IPS-18a (cell line): Measurements from ENCODE around the gene TMUB2.

ENCODE experiments used
- H3K27ac ChIP-seq: one replicate; pipeline ENCODE4 v1.5.1; 2013; ENCODE audit warnings: low read length
- H3K27me3 ChIP-seq: one replicate; pipeline ENCODE4 v1.6.1; 2013; ENCODE audit warnings: mild to moderate bottlenecking, low read length; ENCODE audit not compliant: control insufficient read depth, insufficient read depth
- H3K36me3 ChIP-seq: one replicate; pipeline ENCODE4 v1.6.1; 2013; ENCODE audit warnings: low read depth, low read length; ENCODE audit not compliant: control insufficient read depth
- H3K4me1 ChIP-seq: one replicate; pipeline ENCODE4 v1.6.1; 2013; ENCODE audit warnings: low read depth, low read length; ENCODE audit not compliant: control insufficient read depth
- H3K4me3 ChIP-seq: one replicate; pipeline ENCODE4 v1.5.1; 2013; ENCODE audit warnings: low read length
- H3K9ac ChIP-seq: one replicate; pipeline ENCODE4 v1.6.1; 2013; ENCODE audit warnings: mild to moderate bottlenecking, low read length, moderate library complexity
- H3K9me3 ChIP-seq: one replicate; pipeline ENCODE4 v1.6.1; 2013; ENCODE audit warnings: low read depth, low read length; ENCODE audit not compliant: control insufficient read depth

The TMUB2 gene

GRCh38 chr17:44207743-44208142 lies 21.0 kb downstream of the TMUB2 start:
- H3K27me3 ChIP-seq: no peaks in the 10 kb centered on the region
- H3K36me3 ChIP-seq: peaks cover 40% of the 10 kb centered on the region
- no peak overlapping the region for H3K9ac ChIP-seq
- H3K4me1 ChIP-seq: peaks cover 3% of the 10 kb centered on the region
- H3K27ac ChIP-seq: no peak overlapping the region
- no peaks in the 10 kb centered on the region for H3K9me3 ChIP-seq
- no peak overlapping the region for H3K4me3 ChIP-seq

GRCh38 chr17:44209786-44210341 lies 23.1 kb downstream of the TMUB2 start:
- H3K9ac ChIP-seq: no peak overlapping the region

GRCh38 chr17:44210342-44211192 lies 23.8 kb downstream of the TMUB2 start:
- Histone ChIP-seq H3K36me3 (peaks cover 56% of the 10 kb centered on the region), H3K4me1 (no peaks in the 10 kb centered on the region), H3K27me3 (no peaks in the 10 kb centered on the region), H3K9me3 (no peaks in the 10 kb centered on the region), H3K27ac (no peak overlapping the region), H3K9ac (no peak overlapping the region), H3K4me3 (no peak overlapping the region)

More at GRCh38 chr17:44209786-44210341, 23.1 kb downstream of the TMUB2 start:
- Histone ChIP-seq H3K36me3 (peaks cover 49% of the 10 kb centered on the region), H3K4me3 (no peak overlapping the region), H3K9me3 (no peaks in the 10 kb centered on the region), H3K27me3 (no peaks in the 10 kb centered on the region), H3K4me1 (no peaks in the 10 kb centered on the region), H3K27ac (no peak overlapping the region)

GRCh38 chr17:44211281-44212265 lies 24.8 kb downstream of the TMUB2 start:
- no peaks in the 10 kb centered on the region for H3K27me3 ChIP-seq
- H3K9me3 ChIP-seq: no peaks in the 10 kb centered on the region
- H3K4me1 ChIP-seq: no peaks in the 10 kb centered on the region
- no peak overlapping the region for H3K4me3 ChIP-seq
- peaks cover 66% of the 10 kb centered on the region for H3K36me3 ChIP-seq
- no peak overlapping the region for H3K27ac ChIP-seq
- no peak overlapping the region for H3K9ac ChIP-seq

GRCh38 chr17:44212507-44213402 lies 26.0 kb downstream of the TMUB2 start:
- H3K9ac ChIP-seq: no peak overlapping the region
- peaks cover 63% of the 10 kb centered on the region for H3K36me3 ChIP-seq
- H3K27ac ChIP-seq: no peak overlapping the region
- no peaks in the 10 kb centered on the region for H3K9me3 ChIP-seq
- H3K4me3 ChIP-seq: no peak overlapping the region
- no peaks in the 10 kb centered on the region for H3K27me3 ChIP-seq
- peaks cover 5% of the 10 kb centered on the region for H3K4me1 ChIP-seq

- Histone ChIP-seq H3K4me3 (no peak overlapping the region), H3K9me3 (no peaks in the 10 kb centered on the region), H3K4me1 (peaks cover 7% of the 10 kb centered on the region), H3K36me3 (peaks cover 56% of the 10 kb centered on the region), H3K9ac (no peak overlapping the region), H3K27ac (no peak overlapping the region), H3K27me3 (no peaks in the 10 kb centered on the region)
Measured at GRCh38 chr17:44213403-44214229, 26.8 kb downstream of the TMUB2 start.

GRCh38 chr17:44214230-44214494 lies 27.4 kb downstream of the TMUB2 start:
- H3K9me3 ChIP-seq: no peaks in the 10 kb centered on the region
- no peaks in the 10 kb centered on the region for H3K27me3 ChIP-seq
- no peak overlapping the region for H3K4me3 ChIP-seq
- no peak overlapping the region for H3K27ac ChIP-seq
- peaks cover 50% of the 10 kb centered on the region for H3K36me3 ChIP-seq
- peaks cover 7% of the 10 kb centered on the region for H3K4me1 ChIP-seq
- H3K9ac ChIP-seq: no peak overlapping the region

- Histone ChIP-seq H3K4me1 (peaks cover 7% of the 10 kb centered on the region), H3K4me3 (no peak overlapping the region), H3K9ac (no peak overlapping the region), H3K27me3 (no peaks in the 10 kb centered on the region), H3K9me3 (no peaks in the 10 kb centered on the region), H3K36me3 (peaks cover 43% of the 10 kb centered on the region), H3K27ac (no peak overlapping the region)
Measured at GRCh38 chr17:44214896-44215295, 28.1 kb downstream of the TMUB2 start.

GRCh38 chr17:44216173-44216572 lies 29.4 kb downstream of the TMUB2 start:
- H3K36me3 ChIP-seq: peaks cover 39% of the 10 kb centered on the region
- H3K4me1 ChIP-seq: peaks cover 7% of the 10 kb centered on the region
- H3K27me3 ChIP-seq: no peaks in the 10 kb centered on the region
- no peaks in the 10 kb centered on the region for H3K9me3 ChIP-seq
- no peak overlapping the region for H3K9ac ChIP-seq
- no peak overlapping the region for H3K27ac ChIP-seq
- H3K4me3 ChIP-seq: no peak overlapping the region

GRCh38 chr17:44216694-44217093 lies 29.9 kb downstream of the TMUB2 start:
- peaks cover 7% of the 10 kb centered on the region for H3K4me1 ChIP-seq
- no peak overlapping the region for H3K27ac ChIP-seq
- peaks cover 33% of the 10 kb centered on the region for H3K36me3 ChIP-seq
- H3K9me3 ChIP-seq: no peaks in the 10 kb centered on the region
- no peaks in the 10 kb centered on the region for H3K27me3 ChIP-seq
- H3K9ac ChIP-seq: no peak overlapping the region
- no peak overlapping the region for H3K4me3 ChIP-seq
